C1 segment of cervical spinal cord (tissue), 14 donors: ENCODE results near the gene ABCG8.

Source experiments
- DNase-seq, 14 donors: peaks; one replicate each; lab custom pipeline; 2025; lab: John Stamatoyannopoulos, UW

The ABCG8 gene

GRCh38 chr2:43825841-43826240 lies 12.9 kb upstream of the ABCG8 start:
- no peak for DNase-seq

- DNase-seq: no peak
Observed at GRCh38 chr2:43826305-43827250, 12.2 kb upstream of the ABCG8 start.

GRCh38 chr2:43831543-43832294 lies 7.1 kb upstream of the ABCG8 start:
- no peak for DNase-seq

GRCh38 chr2:43832457-43832856 lies 6.3 kb upstream of the ABCG8 start:
- no peak for DNase-seq

GRCh38 chr2:43837033-43837432 lies 1.7 kb upstream of the ABCG8 start:
- no peak for DNase-seq

GRCh38 chr2:43837831-43838559 lies 776 bp upstream of the ABCG8 start:
- no peak for DNase-seq

GRCh38 chr2:43839776-43840564 lies 1.2 kb downstream of the ABCG8 start:
- DNase-seq: no peak

GRCh38 chr2:43840965-43841364 lies 2.2 kb downstream of the ABCG8 start:
- no peak for DNase-seq

- no peak for DNase-seq
Observed at GRCh38 chr2:43841949-43842865, 3.4 kb downstream of the ABCG8 start.

- DNase-seq: no peak
Observed at GRCh38 chr2:43842866-43843226, 4.1 kb downstream of the ABCG8 start.

- no peak for DNase-seq
Observed at GRCh38 chr2:43845181-43845580, 6.4 kb downstream of the ABCG8 start.

GRCh38 chr2:43846140-43846793 lies 7.5 kb downstream of the ABCG8 start:
- DNase-seq: no peak

- no peak for DNase-seq
Observed at GRCh38 chr2:43848214-43848613, 9.4 kb downstream of the ABCG8 start.

GRCh38 chr2:43851011-43851980 lies 12.5 kb downstream of the ABCG8 start:
- DNase-seq: no peak

- no peak for DNase-seq
Observed at GRCh38 chr2:43852196-43852730, 13.5 kb downstream of the ABCG8 start.

GRCh38 chr2:43853141-43854081 lies 14.6 kb downstream of the ABCG8 start:
- DNase-seq: no peak

- no peak for DNase-seq
Observed at GRCh38 chr2:43854671-43855070, 15.9 kb downstream of the ABCG8 start.
